Stimulated activated CD8-positive, alpha-beta memory T cell treated with anti-CD3 and anti-CD28 coated beads, Interleukin-2, amount 100 ng/mL, for 48 hours (primary cell): Measurements from ENCODE around the gene TKTL1.
"Not testable (repeated sequence)": the region's sequence is repeated elsewhere in the genome, so short reads cannot be mapped to it uniquely, and the experiment has no call there.

ENCODE experiments used
- DNase-seq, 2 donors: peaks; one replicate each; pipeline ENCODE4 v3.0.0-alpha.2; 2020; ENCODE audit warnings: low read depth in 2 of 2

TKTL1 gene

DNA sequence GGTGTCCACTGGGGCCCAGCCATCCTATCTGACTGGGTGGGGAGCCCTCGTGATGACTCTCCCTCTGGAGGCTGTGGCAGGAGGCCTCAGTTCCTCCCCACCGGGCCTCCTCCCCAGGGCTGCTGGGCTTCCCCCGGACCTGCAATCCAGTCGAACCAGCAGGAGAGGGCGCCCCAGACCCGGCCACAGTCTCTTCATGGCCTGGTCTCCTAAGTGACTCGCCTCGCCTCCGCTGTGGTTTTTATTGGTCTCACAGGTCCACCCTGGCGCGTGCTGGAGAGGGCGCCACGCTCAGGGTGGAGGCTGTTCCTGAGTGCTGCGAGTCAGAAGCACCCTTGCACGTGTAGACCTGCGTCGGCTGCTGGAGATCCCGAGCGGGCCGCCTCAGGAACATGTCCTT lies 48.0 kb downstream of the TKTL1 start:
- DNase-seq = not testable (repeated sequence)

DNA sequence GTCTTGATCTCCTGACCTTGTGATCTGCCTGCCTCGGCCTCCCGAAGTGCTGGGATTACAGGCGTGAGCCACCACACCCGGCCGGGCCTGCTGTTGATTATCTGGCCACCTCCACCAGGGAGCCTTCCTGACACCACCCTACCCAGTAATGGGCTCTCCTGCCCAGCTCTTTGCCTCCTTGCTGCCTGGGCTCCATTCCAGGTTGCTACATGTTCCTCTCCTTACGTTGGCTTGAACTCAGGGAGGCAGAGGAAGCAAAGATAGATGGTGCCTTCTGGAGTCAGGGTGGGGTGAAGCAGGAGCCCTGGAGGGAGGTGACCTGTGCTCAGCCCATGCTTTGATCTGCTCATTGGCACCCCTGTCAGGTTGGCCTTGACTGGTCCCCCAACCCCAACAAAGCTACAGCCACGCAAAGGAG lies 52.5 kb downstream of the TKTL1 start:
- no peak for DNase-seq

DNA sequence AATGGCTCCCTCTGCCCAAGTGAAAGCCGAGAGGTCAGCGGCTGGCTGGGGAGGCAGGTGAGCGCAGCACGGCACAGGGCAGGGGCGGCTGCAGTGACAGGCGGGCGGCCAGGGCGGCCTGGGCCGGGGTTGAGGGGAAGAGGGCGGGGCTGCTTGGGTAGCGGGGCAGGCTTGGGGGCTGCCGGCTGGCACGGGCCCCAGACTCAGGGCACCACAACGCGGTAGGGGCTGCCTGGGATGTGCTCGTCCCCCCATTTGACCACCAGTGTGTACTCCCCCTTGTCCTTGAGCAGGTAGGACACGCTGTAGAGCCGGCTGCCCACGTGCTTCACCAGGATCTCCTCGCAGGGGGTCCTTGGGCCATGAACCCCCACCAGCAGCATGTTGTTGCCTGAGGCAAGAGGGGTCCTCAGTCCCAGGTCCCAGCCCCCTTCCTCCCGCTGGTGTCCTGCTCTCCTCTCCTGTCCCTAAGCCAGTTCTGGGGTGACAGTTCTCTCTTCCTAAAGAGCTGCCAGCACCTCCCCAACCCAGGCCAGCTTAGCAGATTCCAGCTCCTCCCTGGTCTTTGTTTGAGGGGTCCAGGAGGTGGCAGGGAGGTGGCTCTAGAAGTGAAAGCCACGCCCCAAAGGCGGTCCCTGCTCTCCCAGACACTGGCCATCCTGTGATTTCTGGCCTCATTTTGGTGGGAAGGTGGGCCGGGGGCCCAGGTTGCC lies 53.2 kb downstream of the TKTL1 start:
- no peak for DNase-seq

DNA sequence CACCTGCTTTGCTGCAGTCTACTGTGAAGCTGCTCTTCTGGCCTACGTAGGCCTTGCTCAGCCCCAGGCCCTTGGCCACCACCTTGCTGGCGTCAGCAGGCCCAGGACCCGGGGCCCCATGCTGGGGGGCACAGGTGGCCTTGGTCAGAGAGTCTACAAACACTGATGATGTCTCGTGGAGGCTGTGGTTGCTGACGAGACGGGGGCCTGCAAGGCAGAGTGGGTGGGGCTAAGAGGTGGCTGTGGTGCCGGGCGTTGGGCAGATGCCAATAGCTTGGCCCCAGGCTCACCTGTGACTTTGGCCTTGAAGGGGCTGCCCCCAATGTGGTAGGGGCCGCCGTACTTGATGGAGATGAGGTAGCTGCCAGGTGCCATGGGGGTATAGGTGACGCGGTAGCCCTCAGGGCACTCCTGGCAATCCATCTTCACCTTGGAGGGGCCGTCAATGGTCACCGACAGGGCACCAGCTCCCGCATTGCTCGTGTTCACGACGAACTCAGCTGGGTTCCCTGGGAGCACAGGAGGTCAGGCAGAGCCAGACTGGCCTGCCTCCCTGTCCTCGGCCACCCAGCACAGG lies 53.9 kb downstream of the TKTL1 start:
- DNase-seq = no peak

DNA sequence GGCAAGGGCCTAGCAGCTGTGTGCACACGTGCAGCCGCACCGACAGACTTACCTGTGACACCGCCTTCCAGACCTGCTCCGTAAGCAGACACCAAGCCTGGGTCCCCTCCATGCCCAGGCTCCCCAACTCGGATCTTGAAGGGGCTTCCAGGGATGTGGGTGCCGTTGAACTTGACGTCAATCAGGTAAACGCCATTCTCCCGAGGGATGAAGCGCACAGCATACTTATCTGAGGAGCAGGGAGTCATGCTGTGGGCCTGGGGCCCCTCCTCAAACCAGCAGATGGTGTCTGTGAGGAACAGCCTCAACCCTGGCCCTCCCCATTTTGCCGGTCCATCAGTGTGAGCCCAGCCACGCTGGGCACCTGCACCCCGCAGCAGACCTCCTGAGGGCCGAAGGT lies 54.4 kb downstream of the TKTL1 start:
- no peak for DNase-seq

DNA sequence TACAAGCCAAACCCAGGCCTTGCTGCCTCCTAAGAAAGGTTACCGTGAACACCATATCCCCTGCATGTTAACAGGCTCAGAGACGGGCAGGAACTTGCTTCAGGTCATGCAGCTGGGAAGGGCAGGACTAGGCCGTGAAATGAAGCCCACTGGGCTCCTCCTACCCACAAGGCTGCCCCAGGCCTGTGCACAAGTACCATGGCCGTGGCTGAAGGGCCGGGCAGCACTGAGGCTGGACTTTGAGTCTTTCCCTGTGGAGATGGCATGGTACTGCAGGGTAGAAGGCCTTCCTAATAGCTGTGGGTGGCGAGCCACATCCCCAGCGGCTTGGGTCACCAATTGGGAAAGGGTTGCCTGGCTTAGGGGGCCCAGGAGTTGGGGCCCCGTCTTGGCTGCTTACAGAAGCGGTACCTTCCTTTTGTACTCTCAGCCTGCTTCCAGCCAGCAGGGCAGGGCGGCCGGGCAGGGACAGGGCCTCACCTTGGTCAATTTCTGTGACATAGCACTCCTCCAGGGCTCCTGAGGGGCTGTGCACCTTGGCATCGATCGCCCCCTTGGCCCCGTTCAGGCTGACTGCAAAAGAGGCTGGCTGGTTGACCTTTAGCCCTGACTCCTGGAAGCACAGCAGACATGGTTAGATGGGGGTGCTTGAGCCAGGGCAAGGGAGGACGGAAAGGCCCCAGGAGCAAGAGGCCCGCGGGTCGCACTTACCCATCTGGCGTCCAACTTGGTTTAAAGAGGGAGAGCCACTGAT lies 55.0 kb downstream of the TKTL1 start:
- DNase-seq = no peak

DNA sequence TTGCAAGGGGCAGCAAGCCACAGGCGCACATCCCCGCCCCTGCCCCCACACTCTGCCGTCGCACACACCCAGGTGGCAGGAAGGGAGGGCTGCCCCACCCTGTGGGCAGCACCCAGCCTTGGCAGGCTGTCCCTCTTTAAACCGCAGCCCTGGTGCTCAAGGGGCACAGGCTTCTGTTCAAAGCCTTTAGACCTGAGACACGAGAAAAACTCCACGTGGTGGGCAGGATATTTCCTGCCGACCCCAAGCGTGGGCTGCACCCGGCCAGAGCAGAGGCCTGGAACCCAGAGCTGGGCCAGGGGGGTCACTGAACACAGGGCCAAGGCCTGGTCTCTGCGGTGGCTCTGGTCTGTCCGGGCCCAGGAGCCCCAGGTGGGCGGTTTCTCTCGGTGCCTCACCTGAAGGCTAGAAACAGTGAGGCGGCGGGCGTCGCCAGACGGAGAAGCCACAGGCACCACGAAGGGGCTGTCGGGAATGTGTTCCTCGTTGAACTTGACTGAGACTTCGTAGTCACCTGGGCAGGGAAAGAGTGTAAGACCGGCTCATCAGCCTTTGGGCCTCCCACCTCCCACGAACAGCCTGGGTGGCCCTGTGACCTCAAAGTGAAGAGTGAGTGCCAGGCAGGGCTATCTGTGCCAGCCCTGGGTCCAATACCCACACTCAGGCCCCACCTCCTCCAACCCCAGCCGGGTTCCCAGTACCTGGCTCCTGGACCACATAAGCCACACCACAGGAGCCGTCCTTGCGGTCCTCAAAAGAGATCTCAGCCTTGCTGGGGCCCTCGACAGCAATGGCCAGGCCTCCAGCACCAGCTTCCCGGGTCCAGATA lies 55.8 kb downstream of the TKTL1 start:
- no peak for DNase-seq

DNA sequence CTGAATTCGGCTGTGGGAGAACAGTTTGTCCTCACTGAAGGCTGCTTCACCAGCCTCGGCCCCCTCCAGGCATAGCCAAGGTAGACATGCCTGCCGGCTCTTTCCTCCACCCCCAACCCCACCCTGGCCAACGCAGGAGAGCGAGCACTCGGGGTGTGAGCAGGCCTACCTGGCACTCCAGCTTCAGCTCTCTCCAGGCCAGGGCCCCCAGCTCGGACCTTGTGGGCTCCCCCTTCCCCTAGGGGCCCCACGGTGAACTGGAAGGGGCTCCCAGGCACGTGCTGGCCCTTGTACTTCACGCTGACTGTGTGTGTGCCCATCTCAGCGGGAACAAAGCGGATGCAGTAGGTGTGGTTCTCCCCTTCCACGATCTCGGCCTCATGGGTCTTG lies 56.4 kb downstream of the TKTL1 start:
- DNase-seq = no peak

DNA sequence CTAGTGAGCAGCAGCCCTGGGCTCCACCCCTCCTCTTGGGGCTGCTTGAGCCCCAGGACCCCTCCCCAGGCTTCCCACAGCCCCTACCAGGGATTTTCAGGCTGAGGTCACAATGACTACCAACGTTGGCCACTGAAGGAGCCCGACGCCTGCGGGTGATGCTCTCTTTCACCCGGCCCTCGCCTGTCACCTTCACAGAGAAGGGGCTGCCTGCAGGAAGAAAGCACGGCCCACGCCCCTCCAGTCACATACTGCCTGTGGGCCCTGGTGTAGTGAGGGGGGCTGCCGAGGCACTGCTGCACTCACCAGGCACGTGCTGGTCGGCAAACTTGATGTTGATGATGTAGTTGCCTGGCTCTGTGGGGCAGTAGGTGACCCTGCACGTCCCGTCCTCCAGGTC lies 56.9 kb downstream of the TKTL1 start:
- no peak for DNase-seq

DNA sequence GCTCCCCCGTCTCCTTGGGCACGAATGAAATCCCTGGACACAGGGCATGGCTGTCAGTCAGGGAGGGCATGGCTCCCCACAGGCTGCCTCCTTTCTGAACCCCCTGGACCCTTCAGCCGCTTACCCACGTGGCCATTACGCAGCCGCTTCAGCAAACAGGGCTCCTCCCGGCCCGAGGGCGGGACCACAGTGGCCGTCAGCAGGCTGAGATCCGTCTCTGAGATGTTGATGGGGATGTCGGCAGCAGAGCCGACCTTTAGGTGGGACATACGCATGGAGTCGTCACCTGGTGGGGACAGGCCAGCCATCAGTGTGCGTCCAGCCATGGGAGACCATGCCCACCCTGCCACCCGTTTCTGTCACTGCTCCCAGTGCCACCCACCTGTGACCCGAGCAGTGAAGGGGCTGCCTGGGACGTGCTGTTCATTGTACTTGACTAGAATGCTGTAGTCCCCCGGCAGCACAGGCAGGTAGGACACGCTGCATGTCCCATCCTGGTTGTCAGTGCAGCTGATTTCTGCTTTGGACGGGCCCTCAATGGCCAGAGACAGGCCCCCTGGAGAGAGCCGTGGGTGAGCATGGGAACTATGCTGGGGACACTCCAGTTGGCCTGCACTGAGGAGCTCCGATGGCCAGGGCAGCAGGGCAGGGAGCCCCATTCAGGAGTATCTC lies 57.7 kb downstream of the TKTL1 start:
- DNase-seq = no peak

DNA sequence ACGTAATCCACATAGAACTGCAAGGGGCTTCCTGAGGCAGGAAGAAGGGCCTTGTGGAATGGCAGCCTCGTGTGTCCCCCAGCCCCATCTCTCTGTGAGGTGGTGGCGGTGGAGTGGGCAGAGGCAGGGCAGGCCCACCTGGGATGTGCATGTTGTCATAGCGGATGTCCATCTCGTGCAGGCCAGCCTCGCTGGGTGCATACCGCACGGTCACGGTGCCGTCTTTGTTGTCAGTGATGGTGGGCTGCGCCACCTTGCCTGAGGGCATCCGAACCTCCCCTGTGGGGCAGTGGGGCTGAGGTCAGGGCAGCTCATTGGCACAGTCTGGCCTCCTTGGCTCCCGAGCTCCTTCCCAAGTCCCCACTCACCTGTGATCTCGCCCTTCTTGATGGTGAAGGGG lies 58.4 kb downstream of the TKTL1 start:
- DNase-seq = no peak

DNA sequence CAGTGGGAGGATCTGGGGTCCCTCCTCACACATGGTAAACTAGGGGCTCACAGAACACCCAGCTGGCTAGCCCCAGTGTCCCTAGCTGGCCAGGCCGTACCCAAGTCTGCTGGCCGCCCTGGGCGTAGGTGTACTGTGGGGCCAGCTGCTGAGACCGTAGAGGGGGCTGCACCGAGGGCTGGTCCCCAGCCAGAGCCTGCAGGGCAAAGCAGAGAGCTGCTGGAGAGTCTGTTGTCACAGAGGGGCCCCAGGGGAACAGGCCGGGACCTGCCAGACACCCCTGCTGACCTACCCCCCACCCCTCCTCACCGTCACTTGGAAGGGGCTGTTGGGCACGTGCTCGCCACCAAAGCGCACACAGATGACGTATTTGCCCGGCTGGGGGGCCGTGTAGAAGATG lies 58.9 kb downstream of the TKTL1 start:
- DNase-seq = no peak

DNA sequence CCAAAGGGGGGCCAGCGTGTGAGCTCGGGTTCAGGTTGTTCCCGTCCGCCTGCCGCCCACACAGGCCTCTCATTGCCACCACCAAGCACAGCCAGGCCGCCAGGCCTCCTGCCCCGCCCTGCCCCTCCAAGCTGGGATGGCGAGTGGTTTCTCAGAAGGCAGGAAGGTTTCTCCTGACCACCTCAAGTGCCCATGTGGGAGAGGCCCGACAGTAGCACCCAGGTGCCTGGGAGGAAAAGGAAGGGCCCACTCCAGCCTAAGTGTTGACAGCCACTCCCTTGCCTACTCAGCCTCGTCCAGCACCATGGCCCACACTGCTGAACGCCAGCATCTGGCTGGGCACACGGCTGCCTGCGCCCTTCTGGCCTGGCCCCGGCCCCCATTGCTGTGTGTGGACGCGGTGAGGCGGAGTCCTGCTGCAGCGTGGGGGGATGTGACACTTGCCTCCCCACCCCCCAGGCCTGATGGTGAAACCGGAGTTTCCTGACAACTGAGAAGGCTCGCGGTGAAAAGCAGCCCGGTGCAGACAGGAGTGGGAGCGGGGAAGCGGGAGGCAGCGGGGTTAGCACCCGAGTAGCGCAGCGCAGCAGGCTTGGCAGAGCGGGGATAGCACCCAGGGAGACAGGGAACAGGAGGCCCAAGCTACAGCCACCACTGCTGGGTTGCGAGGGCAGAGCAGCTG lies 59.6 kb downstream of the TKTL1 start:
- DNase-seq = no peak

DNA sequence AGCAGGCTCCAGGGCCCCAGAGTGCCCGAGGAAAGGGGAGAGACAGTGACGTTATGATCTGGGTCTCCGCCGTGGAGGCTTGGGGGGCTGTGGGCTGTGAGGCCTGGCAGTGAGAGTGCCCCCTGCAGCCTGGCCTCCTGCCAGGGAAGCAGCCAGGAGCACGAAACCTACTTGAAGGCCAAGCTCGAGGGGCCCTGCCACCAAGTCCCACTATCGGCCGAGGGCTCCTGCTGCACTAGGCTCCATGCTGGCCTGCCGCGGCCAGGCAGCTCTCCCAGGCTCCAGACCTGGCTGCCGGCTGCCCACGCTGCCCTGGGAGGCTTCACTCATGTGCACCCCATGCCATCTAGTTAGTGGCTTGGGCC lies 60.2 kb downstream of the TKTL1 start:
- no peak for DNase-seq

DNA sequence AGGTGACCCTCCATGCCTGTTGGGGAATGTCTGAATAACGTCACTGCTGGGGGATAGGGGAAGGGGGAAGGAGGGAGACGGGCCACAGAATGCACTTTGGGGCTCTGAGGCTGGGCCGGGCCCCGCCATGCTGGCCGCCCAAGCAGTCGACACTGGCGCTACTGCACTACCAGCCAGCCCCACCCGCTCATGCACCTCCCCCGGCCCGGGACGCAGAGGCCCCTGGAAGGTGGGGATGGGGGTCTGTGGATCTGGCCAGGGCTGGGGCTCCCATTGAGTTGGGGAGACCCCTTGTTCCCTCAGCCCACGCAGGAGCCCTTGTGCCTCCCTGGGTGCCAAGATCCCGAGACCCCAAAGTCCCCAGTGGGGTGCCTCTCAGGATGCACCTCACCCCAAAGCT lies 61.0 kb downstream of the TKTL1 start:
- no peak for DNase-seq

DNA sequence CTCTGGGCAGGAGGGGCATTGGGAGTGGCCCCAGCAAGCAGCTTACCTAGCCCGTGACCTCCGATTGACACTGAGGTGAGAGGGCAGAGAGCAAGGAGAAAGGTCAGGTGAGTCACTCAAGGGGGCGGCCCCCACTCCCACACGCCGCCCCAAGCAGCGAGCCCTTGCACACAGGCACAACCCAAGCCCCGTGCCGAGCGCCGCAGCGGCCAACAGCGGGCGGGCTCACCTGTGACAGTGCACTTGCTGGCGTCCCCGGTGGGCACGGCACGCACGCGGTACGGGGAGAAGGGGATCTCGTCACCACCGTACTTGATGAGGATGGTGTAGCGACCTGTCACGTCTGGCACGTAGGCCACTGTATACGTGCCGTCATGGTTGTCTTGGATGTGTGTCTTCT lies 61.6 kb downstream of the TKTL1 start:
- DNase-seq = no peak

DNA sequence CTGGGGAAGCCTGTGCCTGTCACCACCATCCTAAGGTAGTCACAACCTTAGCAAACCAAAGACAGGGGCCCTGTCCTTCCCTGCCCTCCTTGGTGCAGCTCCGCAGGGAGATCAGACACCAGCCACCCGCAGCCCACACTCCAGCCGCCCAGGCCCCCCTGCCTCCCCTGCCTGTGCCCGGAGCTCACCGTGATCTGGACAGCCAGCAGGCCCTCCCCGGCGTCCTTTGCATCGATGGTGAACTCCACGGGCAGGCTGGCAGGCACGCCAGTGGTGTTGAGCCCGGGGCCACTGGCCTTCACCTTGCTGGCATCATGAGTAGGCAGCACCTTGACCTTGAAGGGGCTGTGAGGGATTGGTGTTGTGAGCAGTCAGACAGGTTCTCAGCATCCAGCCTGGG lies 62.4 kb downstream of the TKTL1 start:
- no peak for DNase-seq

DNA sequence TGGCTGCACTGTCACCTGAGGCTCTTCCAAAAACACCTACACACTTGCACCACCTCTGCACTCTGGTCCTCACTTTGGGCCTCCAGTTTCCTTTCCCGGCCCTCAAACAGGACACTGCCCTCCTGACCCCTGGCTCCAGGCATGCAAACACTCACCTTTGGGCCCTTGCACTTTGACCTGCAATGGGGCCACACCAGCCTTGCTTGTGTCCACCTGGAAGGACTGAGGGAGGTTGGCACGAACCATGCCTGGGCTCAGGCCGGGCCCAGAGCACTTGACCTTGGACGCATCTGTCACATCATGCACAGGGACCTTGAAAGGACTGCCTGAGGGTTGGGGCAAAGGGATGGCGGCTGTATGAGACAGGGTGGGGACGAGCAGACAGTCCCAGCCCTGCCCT lies 63.2 kb downstream of the TKTL1 start:
- no peak for DNase-seq

DNA sequence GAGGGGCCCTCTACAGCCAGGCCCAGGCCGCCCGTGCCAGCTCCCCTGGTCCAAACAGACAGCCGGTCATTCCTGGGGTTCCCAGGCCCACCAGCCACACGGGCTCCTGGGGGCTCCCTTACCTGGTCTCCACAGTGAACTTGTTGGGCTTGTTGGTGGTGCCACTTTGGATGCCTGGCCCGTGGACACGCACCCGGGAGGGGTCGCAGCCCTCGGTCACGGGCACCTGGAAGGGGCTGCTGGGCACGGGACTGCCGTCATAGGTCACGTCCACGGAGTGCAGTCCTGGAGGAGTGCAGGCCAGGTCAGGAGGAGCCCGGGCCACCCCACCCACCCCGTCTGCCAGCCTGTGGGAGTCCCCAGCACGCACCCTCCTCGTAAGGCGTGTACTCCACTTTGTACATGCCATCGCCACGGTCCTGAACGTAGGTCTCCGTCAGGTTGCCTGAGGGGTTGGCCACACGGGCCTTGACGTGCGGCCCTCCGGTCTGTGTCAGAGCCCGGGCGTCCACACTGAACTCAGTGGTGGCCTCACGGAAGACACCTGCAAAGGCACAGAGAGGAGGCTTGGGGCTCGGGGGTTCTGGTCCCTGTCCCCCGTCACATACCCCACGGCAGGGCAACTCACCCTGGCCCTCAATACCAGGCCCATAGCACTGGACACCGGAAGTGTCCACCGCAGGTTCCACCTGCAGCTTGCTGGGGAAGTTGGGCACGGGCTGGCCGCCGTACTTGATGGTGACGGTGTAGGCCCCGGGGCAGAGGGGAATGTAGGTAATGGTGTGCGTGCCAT lies 64.0 kb downstream of the TKTL1 start:
- DNase-seq = no peak

DNA sequence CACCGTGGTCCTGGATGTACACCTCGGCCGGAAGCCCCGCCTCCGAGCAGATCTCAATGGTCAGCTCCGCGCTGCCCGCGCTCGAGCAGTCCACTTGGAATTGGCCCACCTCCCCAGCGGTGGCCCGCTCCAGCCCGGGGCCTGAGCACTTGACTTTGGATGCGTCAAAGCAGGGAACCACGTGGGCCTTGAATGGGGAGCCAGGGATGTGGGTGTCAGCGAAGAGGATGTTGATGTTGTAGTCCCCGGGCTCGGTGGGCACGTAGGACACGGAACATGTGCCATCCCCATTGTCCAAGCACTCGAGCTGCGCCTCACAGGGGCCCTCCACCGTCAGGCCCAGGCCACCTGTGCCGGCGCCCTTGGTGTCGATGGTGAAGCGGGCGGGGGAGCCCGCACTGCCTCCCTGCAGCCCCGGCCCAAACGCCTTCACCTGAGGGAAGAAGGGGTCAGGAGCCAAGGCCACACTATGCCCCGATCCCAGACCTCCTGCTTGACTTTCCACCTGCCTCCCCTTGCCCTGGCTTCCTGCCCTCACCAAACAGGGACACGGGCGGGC lies 64.6 kb downstream of the TKTL1 start:
- no peak for DNase-seq
